Measurements from ENCODE around the gene ANKS3. TPM values are rescaled to one million over a fixed set of nuclear protein-coding genes. Genes with fewer than 3 reads are reported as not detected.

ANKS3 gene
- total and polyA plus RNA-seq, 2 donors (not counting 1 experiment from before 2014, with no cell fraction given): 26.5 to 31.9 TPM

DNA sequence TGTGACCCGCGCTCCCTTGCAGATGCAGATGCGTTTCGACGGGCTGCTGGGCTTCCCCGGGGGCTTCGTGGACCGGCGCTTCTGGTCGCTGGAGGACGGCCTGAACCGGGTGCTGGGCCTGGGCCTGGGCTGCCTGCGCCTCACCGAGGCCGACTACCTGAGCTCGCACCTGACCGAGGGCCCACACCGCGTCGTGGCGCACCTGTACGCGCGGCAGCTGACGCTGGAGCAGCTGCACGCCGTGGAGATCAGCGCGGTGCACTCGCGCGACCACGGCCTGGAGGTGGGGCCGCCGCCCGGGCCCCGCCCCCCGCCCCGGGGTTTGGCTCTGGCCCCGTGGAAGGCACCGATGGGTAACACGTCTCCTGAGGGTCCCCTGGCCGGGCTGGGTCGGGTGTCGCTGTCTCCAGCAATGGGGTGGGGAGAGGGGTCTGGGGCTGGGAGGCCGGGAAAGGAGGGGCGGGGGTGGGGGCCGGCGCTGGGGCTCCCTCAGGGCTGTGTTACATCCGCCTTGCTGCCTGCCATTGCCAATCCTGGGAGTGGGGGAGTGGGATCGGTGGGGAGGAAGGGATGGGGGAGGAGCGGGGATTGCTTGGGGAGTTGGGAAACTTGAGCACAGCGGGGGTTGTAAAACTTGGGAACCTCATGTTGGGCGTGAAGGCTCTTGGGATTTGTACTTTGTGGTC, 40.0 kb downstream of the ANKS3 start:
- 3% methylated on average over 49 of the region's 54 CpGs for WGBS (ENCODE audit: insufficient coverage)
- Mint-ChIP-seq H3K4me1 (peaks cover 22% of the 10 kb centered on the region), H3K27me3 (no peaks in the 10 kb centered on the region), H3K27ac (peak overlapping the region; percentile 78), H3K4me3 (peak overlapping the region; percentile 77), H3K9me3 (ENCODE audit: insufficient read depth) (no peaks in the 10 kb centered on the region)
- TF ChIP-seq, protein P1, sequence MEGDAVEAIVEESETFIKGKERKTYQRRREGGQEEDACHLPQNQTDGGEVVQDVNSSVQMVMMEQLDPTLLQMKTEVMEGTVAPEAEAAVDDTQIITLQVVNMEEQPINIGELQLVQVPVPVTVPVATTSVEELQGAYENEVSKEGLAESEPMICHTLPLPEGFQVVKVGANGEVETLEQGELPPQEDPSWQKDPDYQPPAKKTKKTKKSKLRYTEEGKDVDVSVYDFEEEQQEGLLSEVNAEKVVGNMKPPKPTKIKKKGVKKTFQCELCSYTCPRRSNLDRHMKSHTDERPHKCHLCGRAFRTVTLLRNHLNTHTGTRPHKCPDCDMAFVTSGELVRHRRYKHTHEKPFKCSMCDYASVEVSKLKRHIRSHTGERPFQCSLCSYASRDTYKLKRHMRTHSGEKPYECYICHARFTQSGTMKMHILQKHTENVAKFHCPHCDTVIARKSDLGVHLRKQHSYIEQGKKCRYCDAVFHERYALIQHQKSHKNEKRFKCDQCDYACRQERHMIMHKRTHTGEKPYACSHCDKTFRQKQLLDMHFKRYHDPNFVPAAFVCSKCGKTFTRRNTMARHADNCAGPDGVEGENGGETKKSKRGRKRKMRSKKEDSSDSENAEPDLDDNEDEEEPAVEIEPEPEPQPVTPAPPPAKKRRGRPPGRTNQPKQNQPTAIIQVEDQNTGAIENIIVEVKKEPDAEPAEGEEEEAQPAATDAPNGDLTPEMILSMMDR (IDR thresholded peaks at IDR 0.05): no peak
- TF ChIP-seq EZH2 (IDR thresholded peaks at IDR 0.05; ENCODE audit: borderline replicate concordance, insufficient read depth, low read depth, low read length, poor library complexity, severe bottlenecking): no peak
- intact Hi-C loops (cut with micrococcal nuclease): loop anchor here (1.0 to 5.0 kb wide), 8 partner anchors 69 to 422 kb away; partner anchors contain the start of genes GLYR1, HMOX2, MGRN1 and ROGDI
- Histone ChIP-seq H4K20me1 (ENCODE audit: control insufficient read depth, insufficient read depth, low read length, poor library complexity, severe bottlenecking) (peaks cover 13% of the 10 kb centered on the region), H3K36me3 (replicated peaks in 1 of 2; ENCODE audit: control extremely low read depth in 1 of 2, control insufficient read depth in 1 of 2, extremely low read depth in 1 of 2, insufficient read depth in 2 of 2, low read length in 1 of 2) (peaks cover 0 to 30% of the 10 kb centered on the region in 2 experiments), H3K79me2 (ENCODE audit: control insufficient read depth, insufficient read depth, low read length) (peaks cover 16% of the 10 kb centered on the region), H3K4me2 (replicated peaks; ENCODE audit: low read depth, low read length, poor library complexity, severe bottlenecking) (peak overlapping the region; percentile 92), H3K27ac (ENCODE audit: low read length in 2 of 2) (peak overlapping the region; percentile 34 to 87), H3K4me3 (ENCODE audit: control extremely low read depth in 1 of 5, extremely low read depth in 1 of 5, insufficient read depth in 1 of 5, low read depth in 2 of 5, low read length in 4 of 5) (peak overlapping the region; percentile 48 to 85 (median 81)), H3K9me3 (ENCODE audit: control extremely low read depth in 1 of 3, control insufficient read depth in 2 of 3, insufficient read depth in 1 of 3, low read length in 2 of 3) (no peaks in the 10 kb centered on the region), H3K4me1 (ENCODE audit: control insufficient read depth in 2 of 2, insufficient read depth in 2 of 2, low read length in 2 of 2) (peaks cover 15 to 19% of the 10 kb centered on the region in 2 donors), H3K27me3 (replicated peaks in 1 of 4; ENCODE audit: control extremely low read depth in 1 of 4, control insufficient read depth in 3 of 4, insufficient read depth in 4 of 4, low read length in 3 of 4) (no peaks in the 10 kb centered on the region), H3K9ac (ENCODE audit: low read length) (peak overlapping the region; percentile 93), H2AFZ (ENCODE audit: insufficient read depth, low read depth, low read length, poor library complexity, severe bottlenecking) (peak overlapping the region; percentile 84)
- peak; percentile 11 for ATAC-seq (ENCODE audit: low read depth)
- CTCF ChIA-PET: no interaction called here
- POLR2A ChIA-PET: interaction anchor here (0.8 to 2.1 kb wide), 7 partner anchors 41 to 421 kb away, joined by 3 to 17 read pairs (median 4); partner anchors contain the start of genes ANKS3, DNAAF8, MGRN1 and TFAP4
- DNase-seq: no peak
